HG03342 (cell line): Measurements from ENCODE around the gene AMH.

Experiments
- ATAC-seq: cut with Tn5 transposase; IDR thresholded peaks from one replicate; pipeline ENCODE4 v1.9.1; 2021; ENCODE audit warnings: mild to moderate bottlenecking, moderate library complexity; ENCODE audit not compliant: unreplicated experiment

Gene AMH

GRCh38 chr19:2283835-2284507 is 34.8 kb downstream of the AMH start:
- no peak for ATAC-seq

- no peak for ATAC-seq
Measured at GRCh38 chr19:2286402-2287140, 37.4 kb downstream of the AMH start.

GRCh38 chr19:2287585-2288337 is 38.6 kb downstream of the AMH start:
- no peak for ATAC-seq

GRCh38 chr19:2288338-2288817 is 39.3 kb downstream of the AMH start:
- ATAC-seq, result no peak

GRCh38 chr19:2288818-2289713 is 39.9 kb downstream of the AMH start:
- no peak for ATAC-seq

GRCh38 chr19:2289714-2290435 is 40.8 kb downstream of the AMH start:
- ATAC-seq, result no peak

- no peak for ATAC-seq
Measured at GRCh38 chr19:2290441-2291184, 41.5 kb downstream of the AMH start.

GRCh38 chr19:2291185-2291751 is 42.1 kb downstream of the AMH start:
- no peak for ATAC-seq

GRCh38 chr19:2294687-2295335 is 45.7 kb downstream of the AMH start:
- ATAC-seq, result no peak

- no peak for ATAC-seq
Measured at GRCh38 chr19:2296141-2296540, 47.0 kb downstream of the AMH start.

GRCh38 chr19:2300533-2300932 is 51.4 kb downstream of the AMH start:
- ATAC-seq, result no peak
